GM12872 (cell line): ENCODE results near the gene C19orf38.

ENCODE experiments used
- CTCF ChIP-seq: IDR thresholded peaks from 3 replicates; pipeline ENCODE4 v1.5.1; 2011; ENCODE audit warnings: low read depth, mild to moderate bottlenecking, low read length, moderate library complexity; ENCODE audit not compliant: insufficient read depth

Gene C19orf38

DNA sequence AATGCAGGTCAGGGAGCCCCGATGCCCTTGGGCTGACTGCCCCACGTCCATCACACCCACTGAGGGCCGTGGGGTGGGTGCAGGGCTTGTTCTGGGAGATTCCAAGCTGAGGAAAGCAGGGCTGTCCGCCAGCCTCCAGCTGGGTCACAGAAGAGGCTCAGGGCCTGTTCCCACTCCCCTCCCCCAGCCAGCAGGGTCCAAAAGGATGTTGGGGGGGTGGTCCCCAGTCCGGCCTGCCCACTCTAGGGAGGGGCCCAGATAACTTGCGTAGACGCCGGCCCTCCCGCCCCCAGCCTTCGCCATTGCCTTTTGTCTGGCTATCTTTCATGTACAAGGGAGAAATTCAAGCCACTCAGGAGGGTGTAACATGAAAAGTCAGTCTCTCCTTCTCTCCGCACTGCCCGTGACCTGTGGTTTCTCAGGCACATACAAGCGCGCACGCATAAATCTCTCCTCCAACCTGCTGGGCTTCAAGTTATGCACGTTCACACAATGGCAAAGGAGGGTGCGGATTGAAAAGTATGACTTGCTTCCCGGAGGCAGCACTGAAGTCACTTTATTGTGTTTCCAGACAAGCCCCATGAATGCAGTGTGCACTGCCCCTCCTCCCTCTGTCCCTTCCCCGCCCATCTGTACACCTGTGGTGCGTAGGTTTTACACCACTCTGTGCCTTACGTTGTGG, 43.3 kb downstream of the C19orf38 start:
- no peak for TF ChIP-seq CTCF

DNA sequence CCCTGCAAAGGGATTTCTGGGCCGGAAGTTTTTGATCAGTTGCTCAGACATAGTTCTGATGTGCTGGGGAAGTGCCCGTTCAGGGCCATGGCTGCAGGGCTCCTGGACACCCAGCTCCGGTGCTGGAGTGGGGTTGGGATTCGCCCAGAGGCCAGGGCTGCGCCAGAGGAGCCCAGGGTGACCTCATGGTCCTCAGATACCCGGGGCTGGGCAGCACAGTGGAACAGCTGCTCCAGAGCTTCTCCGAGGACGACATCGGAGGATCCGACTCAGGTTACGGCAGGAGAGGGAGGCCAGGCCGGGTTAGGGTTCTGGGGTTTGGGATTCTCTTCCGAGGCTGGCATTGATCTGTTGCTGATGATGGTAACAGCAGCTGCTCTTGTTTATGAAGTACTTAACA, 44.0 kb downstream of the C19orf38 start:
- TF ChIP-seq CTCF = no peak

DNA sequence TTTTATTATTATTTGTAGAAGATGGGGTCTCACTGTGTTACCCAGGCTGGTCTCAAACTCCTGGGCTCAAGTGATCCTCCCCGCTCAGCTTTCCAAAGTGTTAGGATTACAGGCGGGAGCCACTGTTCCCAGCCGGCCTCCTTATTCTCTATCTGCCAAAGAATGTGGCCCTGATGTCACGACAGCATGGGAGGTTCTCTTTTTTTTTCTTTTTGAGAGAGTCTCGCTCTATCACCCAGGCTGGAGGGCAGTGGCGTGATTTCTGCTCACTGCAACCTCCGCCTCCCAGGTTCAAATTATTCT, 46.6 kb downstream of the C19orf38 start:
- TF ChIP-seq CTCF = no peak

- TF ChIP-seq CTCF = no peak
Measured at GRCh38 chr19:10895363-10895762, 47.1 kb downstream of the C19orf38 start.

DNA sequence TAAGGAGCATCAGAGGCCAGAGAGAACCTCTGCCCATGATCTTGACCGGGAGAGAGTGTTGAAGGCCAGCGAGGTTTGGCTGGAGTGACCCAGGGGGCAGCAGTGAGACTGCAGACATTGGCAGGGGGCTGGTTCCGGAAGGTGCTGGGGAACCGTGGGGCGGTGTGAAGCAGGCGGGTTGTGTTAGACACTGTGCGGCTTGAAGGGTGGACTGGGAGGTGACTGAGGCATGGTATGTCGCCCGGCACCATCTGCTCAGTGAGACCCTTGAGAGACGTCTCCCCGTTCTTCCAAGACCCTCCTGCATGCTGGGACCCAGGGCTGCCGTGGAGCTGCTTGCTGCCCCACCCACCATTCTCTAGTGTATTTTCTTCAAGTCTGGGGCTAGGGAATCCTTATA, 47.7 kb downstream of the C19orf38 start:
- TF ChIP-seq CTCF = no peak

- TF ChIP-seq CTCF = no peak
Measured at GRCh38 chr19:10896851-10897526, 48.8 kb downstream of the C19orf38 start.

GRCh38 chr19:10898633-10899032, 50.4 kb downstream of the C19orf38 start:
- no peak for TF ChIP-seq CTCF
